HK-2 (cell line): ENCODE data around the gene SLC35F1.
"Not testable (repeated sequence)": the region's sequence is repeated elsewhere in the genome, so short reads cannot be mapped to it uniquely, and the experiment has no call there.

Source experiments
- DNase-seq: peaks from one replicate; pipeline ENCODE4 v3.0.0-alpha.2; 2018; ENCODE audit not compliant: unreplicated experiment

The SLC35F1 gene

DNA sequence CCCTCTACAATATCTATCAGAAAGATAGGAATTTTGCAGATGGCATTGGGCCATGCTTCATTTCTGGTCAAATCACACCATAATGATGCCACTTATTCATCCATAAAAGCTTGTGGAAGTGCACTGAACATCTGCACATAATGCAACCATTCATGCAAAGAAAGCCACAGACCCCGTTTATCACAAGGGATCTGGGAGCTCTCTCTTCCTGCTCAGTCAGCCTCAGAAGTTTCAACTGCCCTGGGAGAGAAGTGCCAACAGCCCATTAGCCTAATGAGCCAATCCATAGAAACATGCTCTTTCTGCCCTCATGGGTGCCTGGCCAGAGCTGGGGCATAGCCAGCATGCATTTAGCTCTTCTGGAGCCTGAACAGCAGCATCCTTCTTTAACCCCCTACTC, 85.8 kb downstream of the SLC35F1 start:
- no peak for DNase-seq

DNA sequence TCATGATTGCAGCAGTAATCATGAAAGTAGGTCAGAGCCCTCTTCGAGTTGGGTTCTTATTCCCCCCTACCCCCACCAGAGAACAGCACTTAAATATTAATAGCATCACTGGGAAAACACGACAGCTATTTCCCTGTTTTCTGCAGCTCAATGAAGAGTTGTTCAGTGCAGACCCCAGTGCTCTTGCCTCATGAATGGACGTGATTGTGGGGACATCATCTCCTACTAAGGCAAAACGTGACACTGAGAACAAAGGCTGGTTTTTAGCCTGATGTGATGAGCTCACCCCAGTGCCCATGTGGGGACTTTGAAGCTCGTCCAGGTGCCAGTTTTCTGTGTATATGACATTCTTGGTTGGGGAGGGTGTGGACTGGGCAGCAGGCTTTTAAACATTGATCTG, 105.9 kb downstream of the SLC35F1 start:
- DNase-seq: no peak

DNA sequence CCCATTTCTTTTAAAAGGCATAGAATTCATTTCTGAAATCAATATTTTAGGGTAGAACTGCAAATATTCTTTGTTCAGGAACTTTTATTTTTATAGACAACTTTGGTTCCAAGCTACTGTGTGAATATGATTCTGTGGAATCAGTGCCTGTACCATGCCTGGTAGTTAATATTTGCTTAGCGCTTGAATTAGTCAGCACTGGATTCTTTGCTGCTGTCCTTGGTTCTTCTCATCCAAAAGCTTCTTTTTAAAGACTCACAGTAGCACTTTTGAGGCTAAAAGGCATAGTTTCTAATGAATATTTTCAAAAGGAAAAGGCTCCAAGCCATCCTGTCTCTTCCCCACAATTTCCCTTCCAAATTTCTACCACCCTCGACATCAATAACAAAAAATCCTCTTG, 109.5 kb downstream of the SLC35F1 start:
- no peak for DNase-seq

DNA sequence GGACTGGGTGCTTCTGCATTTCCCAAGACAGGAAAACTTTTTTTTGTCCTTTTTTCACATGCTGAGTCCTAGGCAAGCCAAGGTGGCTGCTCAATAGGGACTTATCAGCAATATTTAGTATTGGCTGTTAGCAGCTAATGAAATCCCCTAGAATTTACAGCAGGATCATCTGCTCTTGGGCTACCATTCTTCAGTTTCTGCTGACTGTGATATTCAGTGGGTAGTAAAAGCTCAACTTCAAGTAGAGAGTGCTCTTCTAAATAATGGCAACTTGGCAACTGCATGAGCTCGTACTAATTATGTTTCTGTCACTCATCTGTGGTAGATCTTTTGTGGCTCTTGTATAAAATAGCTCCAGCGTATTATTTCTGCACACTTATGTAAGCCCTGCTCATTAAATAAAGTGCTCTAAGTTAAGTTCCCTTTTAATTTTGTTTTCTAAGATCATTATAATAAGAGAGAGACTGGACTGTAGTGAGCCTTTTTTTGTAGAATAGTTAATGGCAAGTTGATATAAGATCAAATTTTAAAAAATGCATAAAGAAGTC, 110.3 kb downstream of the SLC35F1 start:
- DNase-seq: no peak

DNA sequence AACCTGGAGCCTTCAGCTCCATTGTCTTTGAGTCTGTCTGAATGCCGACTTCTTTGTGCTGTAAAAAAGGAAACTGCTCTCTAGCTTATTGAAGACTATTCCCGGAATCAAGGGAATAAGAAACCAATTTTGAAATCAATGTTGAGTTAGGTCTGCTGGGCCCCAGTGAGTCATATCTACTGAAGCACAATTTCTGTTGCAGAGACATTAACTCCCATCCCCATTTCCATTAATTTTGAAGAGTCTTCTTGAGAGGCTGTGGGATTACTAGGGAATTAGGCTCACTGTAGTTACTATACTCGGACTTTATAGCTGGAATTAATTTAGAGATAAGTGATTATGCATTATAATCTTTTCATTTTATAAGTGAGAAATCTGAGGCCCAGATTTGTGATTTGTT, 116.7 kb downstream of the SLC35F1 start:
- DNase-seq: no peak

DNA sequence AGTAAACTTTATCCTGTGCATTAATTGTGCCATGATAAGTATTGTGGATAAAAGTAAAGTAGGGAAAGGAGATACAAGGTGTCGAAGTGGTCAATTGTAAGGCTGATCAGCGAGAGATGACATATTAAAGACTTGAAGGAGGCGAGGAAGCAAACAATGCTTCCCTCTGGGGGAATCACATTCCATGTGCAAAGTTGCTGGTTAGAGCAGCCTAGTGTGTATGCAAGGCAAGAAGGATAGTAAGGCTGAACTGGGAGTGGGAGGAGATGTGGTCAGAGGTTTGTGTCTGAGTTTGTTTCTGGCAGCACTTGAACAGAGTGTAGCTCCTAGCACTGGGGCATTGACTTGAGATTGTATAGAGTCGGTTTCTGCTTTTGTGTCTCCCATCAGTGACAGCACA, 122.9 kb downstream of the SLC35F1 start:
- DNase-seq: no peak

DNA sequence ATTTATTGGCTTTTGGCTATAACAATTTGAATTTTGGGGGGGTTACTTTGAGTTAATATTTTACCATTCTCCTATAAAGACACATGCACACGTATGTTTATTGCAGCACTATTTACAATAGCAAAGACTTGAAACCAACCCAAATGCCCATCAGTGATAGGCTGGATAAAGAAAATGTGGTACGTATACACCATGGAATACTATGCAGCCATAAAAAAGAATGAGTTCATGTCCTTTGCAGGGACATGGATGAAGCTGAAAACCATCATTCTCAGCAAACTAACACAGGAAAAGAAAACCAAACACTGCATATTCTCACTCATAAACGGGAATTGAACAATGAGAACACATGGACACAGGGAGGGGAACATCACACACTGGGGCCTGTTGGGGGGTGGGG, 130.4 kb downstream of the SLC35F1 start:
- DNase-seq: not testable (repeated sequence)

DNA sequence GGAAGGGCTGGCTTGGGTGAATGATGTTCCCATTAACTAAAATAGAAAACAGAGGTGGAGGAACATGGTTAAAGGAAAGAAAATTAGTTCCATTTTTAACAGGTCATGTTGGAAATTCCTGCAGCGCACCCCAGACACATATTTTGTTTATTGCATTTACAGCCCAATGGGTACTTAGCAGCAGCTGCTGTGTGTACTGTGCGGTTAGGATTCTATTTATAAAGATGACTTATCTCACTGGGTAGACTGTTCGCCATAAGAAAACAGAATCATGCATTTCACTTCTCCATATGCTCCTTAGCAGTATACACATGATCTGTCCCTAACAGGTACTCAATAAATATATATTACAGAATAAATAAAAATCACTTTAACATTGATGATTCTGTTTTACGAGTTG, 135.8 kb downstream of the SLC35F1 start:
- no peak for DNase-seq

DNA sequence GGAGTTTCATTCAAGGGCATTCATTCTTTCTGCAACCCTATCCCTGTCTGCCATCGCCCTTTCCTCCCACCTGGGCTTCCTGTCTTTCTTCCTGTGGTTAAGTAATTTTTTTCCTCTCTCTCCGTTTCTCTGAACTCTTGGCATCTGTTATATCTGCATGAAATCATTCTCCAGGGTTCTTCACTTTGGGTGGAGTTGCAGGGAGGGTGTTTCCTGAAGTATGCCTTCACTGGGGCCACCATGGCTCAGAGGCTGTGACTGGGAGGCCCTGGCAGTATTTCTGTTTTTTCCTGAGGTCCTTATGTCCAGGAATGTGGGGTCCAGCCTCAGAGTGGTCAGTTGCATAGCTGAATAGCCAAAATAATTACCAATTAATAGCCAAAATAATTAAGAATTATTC, 137.2 kb downstream of the SLC35F1 start:
- no peak for DNase-seq

DNA sequence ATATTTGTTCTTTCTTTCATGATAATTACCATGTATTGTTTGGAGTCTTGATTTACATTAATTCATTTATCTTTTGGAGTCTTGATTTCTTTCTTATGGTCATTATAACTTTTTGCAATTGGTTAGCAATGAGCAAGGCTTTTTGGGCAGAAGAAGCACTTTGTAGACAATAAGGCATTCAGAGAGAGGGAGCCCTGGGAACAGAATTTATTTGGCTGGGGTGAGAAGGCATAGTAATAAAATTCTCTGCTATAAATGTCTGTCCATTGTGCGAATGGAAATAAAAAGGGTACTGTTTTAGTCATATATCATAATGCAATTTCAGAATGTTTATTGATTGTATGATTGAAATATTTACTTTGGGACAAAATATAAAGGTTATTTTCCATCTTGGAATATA, 147.0 kb downstream of the SLC35F1 start:
- no peak for DNase-seq

DNA sequence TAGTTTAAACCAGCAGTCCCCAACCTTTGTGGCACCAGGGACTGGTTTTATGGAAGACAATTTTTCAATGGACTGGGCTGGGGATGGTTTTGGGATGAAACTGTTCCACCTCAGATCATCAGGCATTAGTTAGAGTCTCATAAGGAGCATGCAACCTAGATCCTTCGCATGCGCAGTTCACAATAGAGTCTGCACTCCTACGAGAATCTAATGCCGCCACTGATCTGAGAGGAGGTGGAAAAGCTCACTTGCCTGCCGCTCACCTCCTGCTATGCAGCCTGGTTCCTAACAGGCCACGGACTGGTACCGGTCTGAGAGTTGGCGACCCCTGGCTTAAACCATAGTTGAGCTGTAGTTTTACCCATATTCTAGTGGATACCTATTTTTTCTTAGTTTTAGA, 154.6 kb downstream of the SLC35F1 start:
- DNase-seq: no peak

DNA sequence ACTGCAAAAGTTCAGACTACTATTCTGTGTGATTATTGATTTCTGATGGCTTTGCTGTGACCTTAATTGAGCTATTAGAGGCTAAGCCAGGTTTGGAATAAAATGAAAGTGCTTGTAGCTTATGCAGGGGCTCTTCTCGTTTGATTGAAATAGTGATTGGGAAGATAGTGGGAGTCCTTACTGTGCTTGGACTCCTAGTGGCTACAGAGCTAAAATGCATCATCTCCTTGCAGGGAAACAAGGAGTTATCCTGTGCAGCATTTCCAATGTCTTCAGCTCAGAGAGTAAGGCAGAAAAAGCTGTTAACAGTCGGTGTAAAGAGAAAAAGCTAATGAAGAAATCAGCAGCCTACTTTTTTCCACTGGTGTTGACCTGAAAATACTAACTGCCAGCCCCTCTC, 173.5 kb downstream of the SLC35F1 start:
- DNase-seq: no peak

DNA sequence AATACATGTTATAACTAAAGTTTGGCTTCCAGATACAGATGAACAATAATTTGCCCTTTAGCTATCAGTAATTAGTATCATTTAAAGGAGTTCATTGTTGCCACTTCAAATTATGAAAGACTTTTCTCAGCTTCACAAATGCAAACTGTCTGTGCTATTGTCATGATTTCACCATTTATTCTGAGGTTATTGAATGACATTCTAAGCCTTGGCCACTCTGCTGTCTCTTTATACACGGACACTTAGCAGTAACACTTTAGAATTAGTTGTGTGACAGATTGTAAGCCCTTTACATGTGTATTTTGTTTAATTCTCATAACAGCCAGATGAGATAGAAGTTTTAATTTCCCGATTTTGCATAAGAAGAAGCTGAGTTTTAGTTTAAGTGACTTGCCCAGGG, 176.6 kb downstream of the SLC35F1 start:
- no peak for DNase-seq

DNA sequence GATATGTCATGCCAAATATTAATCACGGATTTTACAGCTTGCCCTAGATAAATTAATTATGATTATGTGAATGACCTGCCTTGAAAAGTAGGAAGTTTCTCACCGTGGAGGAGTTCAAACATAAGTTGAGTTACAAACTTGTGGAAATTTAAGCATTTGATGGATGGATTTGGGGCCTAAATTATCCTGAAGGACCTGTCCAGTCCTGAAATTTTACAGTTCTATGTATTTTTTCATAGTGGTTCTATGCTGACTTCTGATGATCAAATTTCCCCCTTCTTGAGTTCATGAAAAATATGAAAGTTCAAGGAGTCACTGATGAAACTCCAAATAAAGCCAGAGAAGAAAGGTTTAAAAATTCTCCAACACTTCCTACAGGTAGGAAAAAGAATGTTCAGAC, 178.6 kb downstream of the SLC35F1 start:
- DNase-seq: no peak

DNA sequence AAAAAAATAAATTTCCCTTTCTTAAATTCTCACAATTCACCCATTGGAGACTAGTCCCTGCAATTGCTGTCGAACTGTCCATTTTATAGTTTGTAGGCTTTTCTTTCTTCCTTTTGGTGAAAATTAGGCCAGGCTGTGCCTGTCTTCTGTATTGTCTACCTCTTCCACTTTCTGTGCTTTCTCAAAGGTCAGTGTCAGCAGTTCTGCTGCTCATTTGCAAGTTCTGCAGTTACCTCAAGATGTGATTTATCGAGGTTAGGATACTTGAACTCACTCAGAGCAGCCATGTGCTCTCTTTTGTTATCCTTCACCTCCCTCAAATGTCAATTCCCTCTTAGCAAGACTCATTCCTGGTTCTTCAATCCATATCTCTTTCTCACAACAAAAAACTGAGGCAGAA, 179.1 kb downstream of the SLC35F1 start:
- DNase-seq: no peak

DNA sequence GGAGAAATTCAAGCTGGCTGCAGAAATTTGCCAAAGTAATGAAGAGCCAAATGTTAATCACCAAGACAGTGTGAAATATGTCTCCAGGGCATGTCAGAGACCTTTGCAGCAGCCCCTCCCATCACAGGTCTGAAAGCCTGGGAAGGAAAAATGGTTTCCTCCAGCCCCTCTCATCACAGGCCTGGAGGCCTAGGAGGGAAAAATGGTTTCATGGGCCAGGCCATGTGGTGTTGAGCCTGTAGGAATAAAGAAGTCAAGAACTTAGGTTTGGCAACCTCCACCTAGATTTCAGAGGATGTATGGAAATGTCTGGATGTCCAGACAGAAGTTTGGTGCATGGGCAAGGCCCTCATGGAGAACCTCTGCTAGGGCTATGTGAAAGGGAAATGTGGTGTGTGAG, 185.0 kb downstream of the SLC35F1 start:
- no peak for DNase-seq

DNA sequence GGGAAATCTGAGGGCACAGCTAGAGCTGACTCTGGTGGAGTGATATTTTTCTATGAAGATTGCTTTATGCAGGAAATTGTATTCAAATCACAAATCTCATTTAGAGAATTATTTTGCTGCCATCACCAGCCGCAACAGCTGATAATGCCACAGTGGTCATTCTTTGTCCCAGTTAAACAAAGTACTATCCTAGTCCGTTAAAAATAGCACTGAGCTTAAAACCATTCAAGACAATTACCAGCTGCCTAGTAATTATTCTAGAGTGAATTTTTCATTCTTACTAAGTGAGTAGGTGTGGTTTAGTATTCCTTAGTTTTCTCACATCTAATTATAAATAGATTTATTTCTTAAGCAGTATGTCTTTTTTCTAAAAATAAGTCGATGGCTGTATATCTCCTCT, 190.5 kb downstream of the SLC35F1 start:
- no peak for DNase-seq

DNA sequence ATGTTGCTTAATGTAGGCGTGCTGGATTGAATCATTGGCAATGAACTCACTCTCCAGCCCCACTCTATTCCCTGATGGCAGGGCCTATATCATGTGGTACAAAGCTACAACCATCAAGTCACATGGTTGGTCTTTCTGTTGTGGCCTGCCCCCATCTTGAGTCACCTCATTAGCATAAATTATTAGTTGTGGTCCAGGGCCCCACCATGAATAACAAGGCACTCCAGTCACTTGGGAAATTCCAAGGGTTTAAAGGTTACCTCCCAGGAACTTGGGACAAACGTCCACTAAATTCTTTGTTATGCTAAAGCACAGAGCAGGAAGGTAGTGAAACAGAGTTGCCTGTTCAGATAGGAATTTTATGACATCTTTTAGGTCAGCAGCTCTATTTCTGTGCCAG, 193.7 kb downstream of the SLC35F1 start:
- no peak for DNase-seq

DNA sequence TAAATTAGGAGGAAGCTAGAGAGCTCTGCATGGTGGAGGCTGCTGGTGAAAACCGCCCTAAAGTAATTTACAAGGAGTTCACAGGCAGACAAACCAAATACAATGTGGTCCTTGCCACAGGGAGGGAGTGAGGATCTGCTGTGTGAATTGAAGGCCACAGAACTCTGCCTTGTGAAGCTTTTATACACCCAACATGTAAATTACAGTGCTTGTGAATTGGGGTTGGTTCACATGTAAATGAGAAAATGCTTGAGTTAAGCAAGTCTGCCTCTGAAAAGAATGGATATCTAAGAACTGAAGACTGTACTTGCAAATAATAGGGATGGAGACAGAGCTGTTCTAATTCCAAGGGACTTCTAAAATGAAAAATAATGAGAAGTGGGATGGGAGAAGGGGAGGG, 194.2 kb downstream of the SLC35F1 start:
- no peak for DNase-seq

DNA sequence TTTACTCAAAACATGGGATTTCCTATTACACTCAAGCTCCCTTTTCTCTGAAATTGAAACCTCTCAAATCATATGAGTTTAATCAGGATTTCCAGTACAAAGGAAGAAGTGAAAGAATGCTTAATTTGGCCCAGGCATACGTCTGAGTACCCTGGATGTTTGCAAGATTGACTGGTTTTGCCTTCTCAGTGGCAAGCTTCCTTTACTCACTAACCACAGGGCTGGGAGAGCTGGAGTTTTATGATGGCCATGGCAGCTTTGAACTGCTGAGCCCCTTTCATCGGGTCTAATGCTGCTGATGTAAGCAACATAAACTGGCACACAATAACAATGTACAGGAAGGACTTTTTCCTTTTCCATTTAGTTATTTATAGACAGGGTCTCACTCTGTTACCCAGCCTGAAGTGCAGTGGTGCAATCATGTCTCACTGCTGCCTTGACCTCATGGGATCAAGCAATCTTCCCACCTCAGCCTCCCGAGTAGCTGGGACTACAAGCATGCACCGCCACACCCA, 194.8 kb downstream of the SLC35F1 start:
- no peak for DNase-seq

DNA sequence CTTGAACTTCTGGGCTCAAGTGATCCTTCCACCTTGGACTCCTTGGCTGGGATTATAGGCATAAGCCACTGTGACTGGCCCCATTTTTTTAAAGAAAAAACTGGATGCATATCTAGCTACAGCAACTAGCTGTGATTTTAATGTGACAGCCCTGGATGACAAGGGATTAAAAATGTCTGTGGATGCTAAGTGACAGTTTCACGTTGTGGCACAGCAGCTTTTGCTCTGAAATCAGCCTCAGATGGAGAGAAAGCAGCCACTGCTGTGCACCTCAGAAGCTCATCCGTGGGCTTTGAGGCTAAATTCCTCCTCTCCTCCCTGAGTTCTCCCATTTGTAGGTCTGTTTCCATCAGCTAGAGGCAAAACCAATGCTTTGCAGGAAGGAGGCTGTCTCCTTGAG, 195.3 kb downstream of the SLC35F1 start:
- DNase-seq: no peak

DNA sequence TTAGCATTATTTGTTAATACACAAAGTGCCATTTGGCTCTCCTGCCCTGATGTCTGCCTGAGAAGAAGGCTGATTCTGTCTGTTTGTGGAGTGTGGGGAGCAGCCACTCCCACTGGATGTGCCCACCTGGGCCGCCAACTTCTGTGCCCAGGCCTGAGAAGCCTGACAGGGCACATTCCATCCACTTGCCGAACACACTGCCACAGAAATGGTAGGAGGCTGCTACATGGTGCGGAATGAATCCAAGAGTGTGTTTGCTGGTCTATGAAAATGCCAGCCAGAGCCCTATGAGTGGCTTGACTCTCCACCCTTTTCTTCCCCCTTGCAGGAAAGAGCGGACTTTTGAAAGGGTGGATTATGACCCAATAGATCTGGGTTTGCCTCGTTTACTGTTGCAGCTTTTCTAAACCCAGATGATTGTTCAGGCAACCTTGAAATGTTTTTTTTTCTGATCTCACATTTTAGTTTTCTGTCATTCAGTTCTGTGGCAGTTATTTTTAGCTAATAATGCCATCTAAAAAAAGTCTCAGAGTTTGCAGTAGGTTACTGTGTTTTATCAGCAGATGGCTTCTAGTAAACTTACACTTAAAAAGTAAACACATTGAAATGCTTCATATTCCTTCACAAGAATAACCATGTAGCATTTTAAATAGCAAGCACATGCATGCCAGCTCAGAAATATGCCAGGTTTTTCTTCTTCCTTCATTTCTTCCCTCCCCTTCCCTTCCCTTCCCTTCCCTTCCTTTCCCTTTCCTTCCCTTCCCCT, 196.5 kb downstream of the SLC35F1 start:
- DNase-seq: no peak

DNA sequence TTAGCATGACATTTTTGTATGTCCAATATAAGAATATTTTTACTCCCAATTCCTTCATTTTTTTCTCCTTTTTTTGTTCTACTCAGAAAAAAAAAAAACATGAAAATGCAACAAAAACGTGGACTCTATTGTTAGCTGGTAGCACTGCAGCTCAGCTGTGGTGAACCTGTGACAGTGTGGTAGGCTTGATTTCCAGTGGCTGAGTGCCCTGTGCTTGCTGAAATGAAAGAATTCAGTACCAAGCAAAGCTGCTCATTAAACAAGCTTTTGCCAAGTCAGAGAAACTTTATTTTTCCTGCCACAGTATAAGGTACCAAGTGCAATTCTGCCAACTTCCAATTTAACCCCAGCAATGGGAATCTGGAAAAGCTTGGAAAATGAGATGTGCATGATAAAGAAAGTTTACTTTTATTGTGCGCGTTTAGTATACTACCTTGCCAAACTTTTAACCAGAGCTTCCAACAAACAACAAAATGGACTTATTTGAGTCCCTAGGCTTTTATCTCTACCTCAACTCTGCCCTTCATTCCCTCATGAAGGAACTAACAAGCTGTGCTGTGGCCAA, 215.2 kb downstream of the SLC35F1 start:
- DNase-seq: no peak
